GM12864 (cell line): Measurements from ENCODE around the gene SLC25A45.

Source experiments
- DNase-seq: peaks from one replicate; pipeline ENCODE4 v3.0.0-alpha.2; 2011; ENCODE audit warnings: low read depth
- H3K4me3 ChIP-seq: 2 replicates; pipeline ENCODE4 v1.5.1; 2011; ENCODE audit warnings: mild to moderate bottlenecking, low read depth, low read length, control low read depth
- TF ChIP-seq, protein P1 (sequence below): IDR thresholded peaks from 2 replicates; pipeline ENCODE4 v1.5.1; 2011; ENCODE audit warnings: low read depth, mild to moderate bottlenecking, moderate library complexity, low read length, control low read depth, inconsistent platforms; ENCODE audit errors: missing control alignments

SLC25A45 gene

DNA sequence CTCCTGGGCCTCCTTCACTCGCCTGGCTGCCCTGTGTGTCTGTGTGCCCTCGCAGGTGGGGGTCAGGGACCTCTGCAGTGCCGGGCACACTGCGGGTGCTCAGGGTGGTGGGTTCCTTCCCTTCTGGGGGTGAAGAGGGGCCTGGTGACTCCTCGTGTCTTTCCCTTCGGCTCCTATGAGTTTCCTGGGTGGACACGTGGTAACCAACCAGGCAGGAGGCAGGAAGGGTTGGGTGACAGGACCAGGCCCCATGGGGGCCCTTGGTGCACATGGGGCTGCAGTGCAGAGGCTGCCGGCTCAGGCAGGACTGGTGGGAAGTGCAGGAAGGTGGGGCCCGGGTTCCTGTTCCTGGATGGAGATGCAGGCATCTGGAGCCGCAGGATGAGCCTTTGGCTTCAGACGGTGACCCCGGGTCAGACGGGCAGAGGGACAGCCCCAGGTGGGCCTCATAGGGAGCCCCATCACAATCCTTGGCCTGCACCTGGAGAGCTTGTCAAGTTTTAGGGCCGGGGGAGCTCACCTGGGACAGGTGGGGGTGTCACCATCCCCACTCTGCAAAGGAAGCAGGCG lies 13.6 kb upstream of the SLC25A45 start:
- DNase-seq, result no peak
- no peak overlapping the region for H3K4me3 ChIP-seq
- TF ChIP-seq, protein P1, sequence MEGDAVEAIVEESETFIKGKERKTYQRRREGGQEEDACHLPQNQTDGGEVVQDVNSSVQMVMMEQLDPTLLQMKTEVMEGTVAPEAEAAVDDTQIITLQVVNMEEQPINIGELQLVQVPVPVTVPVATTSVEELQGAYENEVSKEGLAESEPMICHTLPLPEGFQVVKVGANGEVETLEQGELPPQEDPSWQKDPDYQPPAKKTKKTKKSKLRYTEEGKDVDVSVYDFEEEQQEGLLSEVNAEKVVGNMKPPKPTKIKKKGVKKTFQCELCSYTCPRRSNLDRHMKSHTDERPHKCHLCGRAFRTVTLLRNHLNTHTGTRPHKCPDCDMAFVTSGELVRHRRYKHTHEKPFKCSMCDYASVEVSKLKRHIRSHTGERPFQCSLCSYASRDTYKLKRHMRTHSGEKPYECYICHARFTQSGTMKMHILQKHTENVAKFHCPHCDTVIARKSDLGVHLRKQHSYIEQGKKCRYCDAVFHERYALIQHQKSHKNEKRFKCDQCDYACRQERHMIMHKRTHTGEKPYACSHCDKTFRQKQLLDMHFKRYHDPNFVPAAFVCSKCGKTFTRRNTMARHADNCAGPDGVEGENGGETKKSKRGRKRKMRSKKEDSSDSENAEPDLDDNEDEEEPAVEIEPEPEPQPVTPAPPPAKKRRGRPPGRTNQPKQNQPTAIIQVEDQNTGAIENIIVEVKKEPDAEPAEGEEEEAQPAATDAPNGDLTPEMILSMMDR, result no peak

- H3K4me3 ChIP-seq, result no peak overlapping the region
- DNase-seq, result no peak
- TF ChIP-seq, protein P1, result no peak
Observed at GRCh38 chr11:65394125-65394536, 11.7 kb upstream of the SLC25A45 start.

DNA sequence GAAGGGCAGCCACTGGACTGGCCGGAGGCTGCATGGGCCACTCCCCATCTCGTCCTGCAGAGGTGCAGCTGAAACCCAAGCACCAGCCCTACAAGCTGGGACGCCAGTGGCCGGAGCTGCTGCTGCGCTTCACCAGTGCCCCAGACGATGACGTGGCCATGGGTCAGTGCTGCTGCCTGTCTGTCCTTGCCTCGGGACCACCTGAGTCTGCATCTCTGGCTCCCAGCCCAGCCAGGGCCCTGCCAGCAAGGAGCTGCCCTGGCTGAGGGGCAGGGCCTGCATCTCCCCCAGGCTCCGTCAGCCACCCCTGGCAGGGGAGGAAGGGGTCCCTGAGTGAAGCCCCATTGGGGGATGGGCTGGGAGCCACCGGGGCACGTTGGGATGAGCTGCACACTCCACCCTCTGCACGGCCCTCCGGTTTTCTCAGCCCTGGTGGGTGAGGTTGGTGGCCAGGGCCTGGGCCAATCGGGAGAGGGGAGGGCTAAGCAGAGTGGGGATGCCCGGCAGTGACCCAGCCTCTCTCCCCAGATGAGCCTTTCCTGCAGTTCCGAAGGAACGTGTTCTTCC lies 11.2 kb upstream of the SLC25A45 start:
- DNase-seq, result no peak
- H3K4me3 ChIP-seq, result no peak overlapping the region
- TF ChIP-seq, protein P1, result no peak

- TF ChIP-seq, protein P1, result no peak
- H3K4me3 ChIP-seq, result no peak overlapping the region
- DNase-seq, result no peak
Observed at GRCh38 chr11:65392899-65393298, 10.5 kb upstream of the SLC25A45 start.

DNA sequence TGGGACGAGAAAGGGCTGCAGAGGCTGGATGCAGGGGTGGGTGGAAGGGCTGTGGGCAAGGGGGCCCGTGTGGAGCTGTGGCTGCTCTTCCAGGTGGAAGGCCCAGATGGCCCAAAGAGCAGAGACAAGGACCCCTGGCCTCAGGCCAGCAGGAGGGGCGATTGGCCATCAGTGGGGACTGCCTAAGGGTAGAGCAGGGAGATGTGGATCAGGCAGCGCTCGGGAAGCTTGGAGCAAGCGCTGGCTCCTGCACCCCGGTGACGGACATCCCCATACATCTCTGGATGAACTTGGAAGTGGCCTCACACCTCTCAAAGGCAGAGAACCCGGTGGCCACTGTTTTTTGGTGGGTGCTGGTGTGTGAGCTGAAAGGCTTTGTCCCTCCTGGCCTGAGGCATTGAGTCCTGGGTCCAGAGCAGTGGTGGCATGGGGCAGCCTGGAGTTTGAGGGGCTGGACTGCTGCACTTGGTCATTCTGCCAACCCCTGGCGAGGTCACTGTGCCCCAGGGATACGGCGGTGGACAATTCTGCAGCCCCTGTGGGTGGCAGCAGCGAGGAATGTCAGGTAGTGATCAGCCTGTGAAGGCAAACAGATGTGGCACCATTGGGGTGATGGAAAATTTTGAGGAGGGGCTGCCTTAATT lies 9.9 kb upstream of the SLC25A45 start:
- H3K4me3 ChIP-seq, result no peak overlapping the region
- TF ChIP-seq, protein P1, result no peak
- no peak for DNase-seq

- DNase-seq, result no peak
- H3K4me3 ChIP-seq, result no peak overlapping the region
- TF ChIP-seq, protein P1, result no peak
Observed at GRCh38 chr11:65390996-65391395, 8.6 kb upstream of the SLC25A45 start.
